Fibroblast of pulmonary artery (primary cell): ENCODE measurements around the gene METAP2.
A peak's percentile ranks its signal among the peaks of the same experiment; 100 is the strongest.

Experiments
- DNase-seq: peaks from one replicate; pipeline ENCODE4 v3.0.0-alpha.2; 2010; ENCODE audit warnings: low read depth
- H3K4me3 ChIP-seq: replicated peaks from 2 replicates; pipeline ENCODE4 v1.5.1; 2011; ENCODE audit warnings: low read depth, mild to moderate bottlenecking, control low read depth, low read length, moderate library complexity
- CTCF ChIP-seq: IDR thresholded peaks from 2 replicates; pipeline ENCODE4 v1.5.1; 2011; ENCODE audit warnings: mild to moderate bottlenecking, control low read depth, low read length, inconsistent platforms; ENCODE audit errors: missing control alignments

The METAP2 gene

DNA sequence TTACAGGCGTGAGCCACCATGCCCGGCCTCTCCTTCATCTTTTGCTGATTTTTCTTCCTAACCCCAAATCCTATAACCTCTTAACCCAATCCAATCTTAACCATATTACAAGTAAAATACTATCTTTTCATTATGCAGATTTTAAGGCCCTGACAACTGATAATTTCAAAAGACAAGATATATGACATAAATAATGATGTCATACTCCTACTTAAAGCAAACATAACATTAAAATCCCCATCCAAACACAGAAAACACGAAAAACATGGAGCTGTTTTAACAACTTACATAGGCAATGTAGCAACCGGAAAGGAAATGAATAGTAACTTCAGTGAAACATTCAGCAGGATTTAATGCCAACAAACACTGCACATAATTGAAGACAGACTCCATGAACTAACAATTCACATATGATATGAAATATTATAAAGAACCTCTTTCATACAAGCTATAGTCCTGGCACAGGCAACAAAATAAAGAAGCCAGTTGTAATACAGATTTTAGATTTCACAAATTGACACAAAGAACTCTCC is 55.8 kb downstream of the METAP2 start:
- peak; percentile 9 for DNase-seq
- TF ChIP-seq CTCF = no peak
- H3K4me3 ChIP-seq = no peak overlapping the region

DNA sequence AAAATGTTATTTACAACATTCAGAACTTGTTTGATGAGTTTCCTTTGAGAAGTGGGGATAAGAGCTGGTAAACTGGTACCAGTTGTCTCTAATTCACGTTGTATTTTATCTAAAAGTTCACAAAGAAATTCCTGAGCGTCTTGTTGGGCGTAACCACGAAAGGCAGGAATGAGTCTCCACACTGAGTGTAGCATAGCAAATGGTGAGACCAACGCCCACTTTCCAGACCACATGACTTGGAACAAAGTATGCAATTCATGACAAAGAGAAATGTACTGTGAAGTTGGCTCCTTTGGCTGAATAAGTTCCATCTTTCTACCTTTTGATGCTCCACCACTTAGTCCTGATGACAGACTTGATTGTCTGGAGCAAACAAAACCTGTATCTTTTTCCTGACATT is 58.9 kb downstream of the METAP2 start:
- H3K4me3 ChIP-seq = no peak overlapping the region
- TF ChIP-seq CTCF = no peak
- DNase-seq = peak; percentile 47

GRCh38 chr12:95533985-95534384 is 60.0 kb downstream of the METAP2 start:
- H3K4me3 ChIP-seq = no peak overlapping the region
- DNase-seq = no peak
- TF ChIP-seq CTCF = no peak

DNA sequence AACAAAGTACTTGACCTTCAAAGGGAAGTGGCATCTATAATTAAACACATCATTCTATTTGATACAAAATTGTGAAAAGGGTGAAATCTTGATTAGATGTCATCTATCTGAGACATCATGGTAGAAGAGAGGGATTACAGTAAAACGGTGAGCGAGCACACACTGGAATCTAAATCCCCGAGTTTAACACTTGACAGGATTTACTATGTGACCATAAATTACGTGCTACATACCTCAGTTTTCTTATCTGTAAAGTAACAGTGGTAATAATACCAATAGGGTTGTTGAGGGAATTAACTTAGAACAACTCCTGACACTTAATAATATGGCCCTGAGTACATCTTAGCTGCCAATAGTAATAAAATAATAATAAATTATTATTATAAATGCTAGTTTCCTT is 64.1 kb downstream of the METAP2 start:
- H3K4me3 ChIP-seq = no peak overlapping the region
- DNase-seq = no peak
- TF ChIP-seq CTCF = no peak

GRCh38 chr12:95538656-95539055 is 64.7 kb downstream of the METAP2 start:
- H3K4me3 ChIP-seq = no peak overlapping the region
- DNase-seq = no peak
- TF ChIP-seq CTCF = no peak

DNA sequence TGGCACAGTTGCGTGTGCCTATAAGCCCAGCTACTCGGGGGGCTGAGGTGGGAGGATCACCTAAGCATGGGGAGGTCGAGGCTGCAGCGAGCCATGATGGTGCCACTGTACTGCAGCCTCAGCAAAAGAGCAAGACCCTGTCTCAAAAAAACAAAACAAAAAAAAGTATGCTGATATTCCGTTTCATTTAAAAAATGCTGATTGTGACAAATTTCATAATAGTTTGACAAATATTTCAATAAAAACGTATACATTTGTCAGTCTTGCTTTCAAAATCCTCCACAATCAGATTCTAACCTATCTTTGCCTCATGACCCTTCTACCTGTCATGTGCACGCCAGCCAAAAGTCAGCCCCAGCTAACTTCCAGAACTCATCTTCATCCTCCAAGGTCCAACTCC is 67.5 kb downstream of the METAP2 start:
- no peak for DNase-seq
- no peak overlapping the region for H3K4me3 ChIP-seq
- no peak for TF ChIP-seq CTCF

- DNase-seq = no peak
- TF ChIP-seq CTCF = no peak
- H3K4me3 ChIP-seq = no peak overlapping the region
These were observed 69.4 kb downstream of the METAP2 start for GRCh38 chr12:95543305-95543704.
